GM23248 (cell line): ENCODE data around the gene SLC9A9.

ENCODE experiments used
- EZH2 ChIP-seq: fragments of 200-600 bp; sonication (generic); IDR thresholded peaks from 2 replicates; pipeline ENCODE4 v1.6.1; 2018; ENCODE audit warnings: antibody characterized with exemption, mild to moderate bottlenecking; ENCODE audit not compliant: insufficient read depth, poor library complexity, severe bottlenecking
- EZH2phosphoT487 ChIP-seq: fragments of 200-600 bp; sonication (generic); IDR thresholded peaks from 2 replicates; pipeline ENCODE4 v1.6.1; 2018; ENCODE audit warnings: antibody characterized with exemption, moderate library complexity, mild to moderate bottlenecking, low read depth; ENCODE audit not compliant: insufficient read depth

DNA sequence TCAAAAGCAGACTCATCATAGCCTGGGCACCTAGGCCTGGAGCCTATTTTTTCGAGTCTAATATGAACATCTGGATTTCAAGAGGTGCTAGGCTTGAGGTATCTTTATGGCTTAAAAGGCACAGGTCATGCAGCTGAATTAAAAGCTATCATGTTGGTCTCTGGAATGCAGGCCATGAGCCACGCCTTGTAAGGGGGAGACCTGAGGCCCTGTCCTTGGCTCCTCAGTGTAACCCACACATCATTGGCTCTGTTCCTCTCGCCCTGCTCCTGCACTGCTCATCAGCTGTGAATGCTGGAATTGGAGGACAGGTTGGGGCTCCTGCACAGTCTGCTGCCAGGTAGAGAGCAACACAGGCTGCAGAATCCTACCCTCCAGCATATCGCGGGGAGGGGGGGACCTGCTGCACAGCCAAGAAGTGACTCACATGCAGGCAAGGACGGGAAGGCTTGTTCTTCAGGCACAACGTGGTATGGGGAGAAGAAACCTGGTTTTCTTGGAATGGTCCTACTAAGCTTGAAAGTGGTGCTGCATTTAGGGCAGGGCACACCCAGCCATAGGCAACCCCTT lies 582.7 kb downstream of the SLC9A9 start:
- TF ChIP-seq EZH2, result no peak
- no peak for TF ChIP-seq EZH2phosphoT487
